ENCODE results near the gene RPL14. TPM values are rescaled to one million over a fixed set of nuclear protein-coding genes. Genes with fewer than 3 reads are reported as not detected.

RPL14 gene
- total and polyA plus RNA-seq, 2 of the 13 experiments (the other 11 are each of a cell fraction or from before 2014, with no cell fraction given): 502 to 1,291 TPM

GRCh38 chr3:40452876-40453730, 4.0 kb upstream of the RPL14 start (continued):
- TF ChIP-seq PREB (CRISPR knock-in tag; IDR thresholded peaks at IDR 0.05) (no peak), ZNF775 (CRISPR knock-in tag; IDR thresholded peaks at IDR 0.05; ENCODE audit: borderline replicate concordance) (no peak), XRCC5 (optimal IDR thresholded peaks at IDR 0.05; ENCODE audit: low read length) (peak; percentile 76), RNF219 (CRISPR knock-in tag; IDR thresholded peaks at IDR 0.05) (0 out of 2 replicates have a peak, but pooled peaks have one; percentile 53), ZFY (CRISPR knock-in tag; IDR thresholded peaks at IDR 0.05) (peak; percentile 93), ZNF354B (CRISPR knock-in tag; IDR thresholded peaks at IDR 0.05) (no peak), ZNF34 (CRISPR knock-in tag; IDR thresholded peaks at IDR 0.05; ENCODE audit: borderline replicate concordance) (no peak; the same call in 1 of the 2 replicates), HNRNPLL (IDR thresholded peaks at IDR 0.05; ENCODE audit: low read depth, low read length, poor library complexity, severe bottlenecking) (no peak), HINFP (CRISPR knock-in tag; IDR thresholded peaks at IDR 0.05; ENCODE audit: low read depth) (peak; percentile 64; the same call in 1 of the 2 replicates), FOXC1 (CRISPR knock-in tag; IDR thresholded peaks at IDR 0.05; ENCODE audit: borderline replicate concordance) (peak; percentile 73; the same call in 1 of the 2 replicates), MYNN (CRISPR knock-in tag; IDR thresholded peaks at IDR 0.05; ENCODE audit: low read depth) (no peak; the same call in 1 of the 2 replicates), ZC3H4 (CRISPR knock-in tag; IDR thresholded peaks at IDR 0.05; ENCODE audit: borderline replicate concordance) (no peak), HMG20B (CRISPR knock-in tag; conservative IDR thresholded peaks at IDR 0.05) (no peak), ZNF124 (CRISPR knock-in tag; IDR thresholded peaks at IDR 0.05) (0 out of 2 replicates have a peak, but pooled peaks have one; percentile 40), ZBTB10 (CRISPR knock-in tag; IDR thresholded peaks at IDR 0.05; ENCODE audit: borderline replicate concordance) (no peak), SALL1 (CRISPR knock-in tag; IDR thresholded peaks at IDR 0.05) (no peak; the same call in 1 of the 2 replicates), DNMT3B (CRISPR knock-in tag; conservative IDR thresholded peaks at IDR 0.05) (peak; percentile 27; the same call in 1 of the 2 replicates), ZNF598 (CRISPR knock-in tag; IDR thresholded peaks at IDR 0.05; ENCODE audit: borderline replicate concordance) (peak; percentile 56; the same call in 1 of the 2 replicates), MAF1 (CRISPR knock-in tag; IDR thresholded peaks at IDR 0.05; ENCODE audit: borderline replicate concordance) (no peak), MTF1 (CRISPR knock-in tag; IDR thresholded peaks at IDR 0.05) (no peak)
